Lung (tissue), 12 donors: ENCODE data around the gene DDX42. TPM values are rescaled to one million over a fixed set of nuclear protein-coding genes. Genes with fewer than 3 reads are reported as not detected.

ENCODE experiments used
- ATAC-seq: fragments of 200-7000 bp; cut with Tn5 transposase; one replicate; pipeline ENCODE4 v1.9.1; 2020; ENCODE audit warnings: moderate number of reproducible peaks; ENCODE audit not compliant: insufficient read depth, low FRiP score
- DNase-seq, 3 donors: peaks; one replicate each; pipeline ENCODE4 v3.0.0-alpha.2; 2013 to 2017
- H3K27ac ChIP-seq, 2 donors: one replicate each; pipeline ENCODE4 v1.5.1; 2013; ENCODE audit warnings: mild to moderate bottlenecking in 2 of 2, moderate library complexity in 2 of 2, control low read depth in 1 of 2, inconsistent platforms in 1 of 2, low read depth in 1 of 2, low read length in 1 of 2
- H3K27me3 ChIP-seq, 3 donors: one replicate each; pipeline ENCODE4 v1.5.1; 2013; ENCODE audit warnings: low read length in 2 of 3; ENCODE audit not compliant: control insufficient read depth in 3 of 3, insufficient read depth in 3 of 3
- H3K36me3 ChIP-seq, 4 donors: one replicate each; pipeline ENCODE4 v1.5.1; 2013; ENCODE audit warnings: low read length in 4 of 4, mild to moderate bottlenecking in 1 of 4, moderate library complexity in 1 of 4; ENCODE audit not compliant: control insufficient read depth in 4 of 4, insufficient read depth in 4 of 4
- H3K4me1 ChIP-seq, 5 donors: one replicate each; pipeline ENCODE4 v1.5.1; 2013; ENCODE audit warnings: low read length in 5 of 5, mild to moderate bottlenecking in 2 of 5, moderate library complexity in 1 of 5; ENCODE audit not compliant: control insufficient read depth in 5 of 5, insufficient read depth in 5 of 5
- H3K4me3 ChIP-seq: one replicate; pipeline ENCODE4 v1.5.1; 2013; ENCODE audit warnings: mild to moderate bottlenecking, control low read depth, moderate library complexity
- H3K9ac ChIP-seq, 2 donors: one replicate each; pipeline ENCODE4 v1.5.1; 2013; ENCODE audit warnings: low read length in 2 of 2, control low read depth in 1 of 2; ENCODE audit not compliant: insufficient read depth in 1 of 2
- H3K9me3 ChIP-seq, 4 donors: one replicate each; pipeline ENCODE4 v1.5.1; 2013; ENCODE audit warnings: low read length in 3 of 4, mild to moderate bottlenecking in 1 of 4, moderate library complexity in 1 of 4; ENCODE audit not compliant: control insufficient read depth in 4 of 4, insufficient read depth in 3 of 4
- WGBS, 2 donors: extraction: QIAGEN DNeasy Blood & Tissue Kit; methylation state at CpG; one replicate each; pipeline ENCODE4 v1.1.7; 2013; 5-methylcytosine and 5-hydroxymethylcytosine counted together
- polyA plus RNA-seq, 2 donors: library from polyadenylated mRNA; stranded (reverse); fragments of 200-250 nt; gene quantifications; one replicate each; pipeline ENCODE4 v1.2.1, GENCODE V29; 2013
- total RNA-seq, 2 donors: library from RNA; depleted of rRNA in 1 of 2; stranded (reverse); fragments of >200 nt in 1 of 2; gene quantifications; one replicate each; pipeline ENCODE4 v1.2.1, GENCODE V29; 2014 to 2021
- TF ChIP-seq, protein P1 (sequence below): IDR thresholded peaks from 2 replicates; pipeline ENCODE4 v1.5.1; 2012; ENCODE audit warnings: mild to moderate bottlenecking; ENCODE audit errors: control extremely low read depth, extremely low read depth
- donor health status: control.
- donor health status: control.
- donor health status: Bipolar disorder and iron deficiency.
- donor health status: healthy.
- donor health status: DM: yes; HTN: yes; CAD: no.

DDX42 gene
- total and polyA plus RNA-seq, 4 donors, result 47.8 to 153 (median 75.9) TPM

DNA sequence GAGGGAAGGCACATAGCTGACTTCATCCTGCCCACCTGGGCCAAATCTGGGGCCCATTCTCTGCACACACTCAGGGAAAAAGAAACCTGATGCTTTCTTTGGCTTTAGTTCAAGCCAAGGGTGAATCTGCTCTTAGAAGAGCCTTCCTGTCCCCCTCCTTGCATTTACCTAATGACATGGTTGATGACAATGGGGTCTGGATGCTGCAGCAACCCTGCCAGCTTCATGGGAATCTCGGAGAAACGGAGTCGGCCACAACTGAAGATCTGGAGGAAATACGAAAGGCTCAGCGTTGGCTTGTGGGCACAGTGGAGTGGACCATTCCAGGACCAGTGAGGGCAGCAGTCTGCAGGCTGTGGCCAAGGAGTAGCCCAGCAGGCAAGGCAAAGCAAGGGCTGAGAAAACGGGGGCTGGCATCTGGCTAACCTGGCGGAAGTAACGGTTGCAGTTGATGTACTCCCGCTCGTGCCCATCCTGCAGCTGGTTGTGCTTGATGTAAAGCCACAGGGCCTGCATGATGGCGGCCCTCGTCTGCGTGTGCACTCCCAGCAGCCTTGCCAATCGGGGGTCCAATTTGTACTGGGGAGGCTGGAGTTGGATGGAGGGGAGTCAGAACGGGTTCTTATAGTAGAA lies 59.9 kb downstream of the DDX42 start:
- TF ChIP-seq, protein P1, sequence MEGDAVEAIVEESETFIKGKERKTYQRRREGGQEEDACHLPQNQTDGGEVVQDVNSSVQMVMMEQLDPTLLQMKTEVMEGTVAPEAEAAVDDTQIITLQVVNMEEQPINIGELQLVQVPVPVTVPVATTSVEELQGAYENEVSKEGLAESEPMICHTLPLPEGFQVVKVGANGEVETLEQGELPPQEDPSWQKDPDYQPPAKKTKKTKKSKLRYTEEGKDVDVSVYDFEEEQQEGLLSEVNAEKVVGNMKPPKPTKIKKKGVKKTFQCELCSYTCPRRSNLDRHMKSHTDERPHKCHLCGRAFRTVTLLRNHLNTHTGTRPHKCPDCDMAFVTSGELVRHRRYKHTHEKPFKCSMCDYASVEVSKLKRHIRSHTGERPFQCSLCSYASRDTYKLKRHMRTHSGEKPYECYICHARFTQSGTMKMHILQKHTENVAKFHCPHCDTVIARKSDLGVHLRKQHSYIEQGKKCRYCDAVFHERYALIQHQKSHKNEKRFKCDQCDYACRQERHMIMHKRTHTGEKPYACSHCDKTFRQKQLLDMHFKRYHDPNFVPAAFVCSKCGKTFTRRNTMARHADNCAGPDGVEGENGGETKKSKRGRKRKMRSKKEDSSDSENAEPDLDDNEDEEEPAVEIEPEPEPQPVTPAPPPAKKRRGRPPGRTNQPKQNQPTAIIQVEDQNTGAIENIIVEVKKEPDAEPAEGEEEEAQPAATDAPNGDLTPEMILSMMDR, result no peak
- no peaks in the 10 kb centered on the region for H3K9me3 ChIP-seq
- H3K9ac ChIP-seq, result no peak overlapping the region
- peaks cover under 1 to 19% (median 12%) of the 10 kb centered on the region in 5 donors for H3K4me1 ChIP-seq
- H3K27ac ChIP-seq, result no peak overlapping the region
- no peak for ATAC-seq
- 92 to 93% methylated on average over 15 of the region's 15 CpGs for WGBS, 2 donors
- DNase-seq, result no peak
- H3K27me3 ChIP-seq, result no peaks in the 10 kb centered on the region
- no peak overlapping the region for H3K4me3 ChIP-seq
- peaks cover 30 to 74% (median 51%) of the 10 kb centered on the region in 4 donors for H3K36me3 ChIP-seq

DNA sequence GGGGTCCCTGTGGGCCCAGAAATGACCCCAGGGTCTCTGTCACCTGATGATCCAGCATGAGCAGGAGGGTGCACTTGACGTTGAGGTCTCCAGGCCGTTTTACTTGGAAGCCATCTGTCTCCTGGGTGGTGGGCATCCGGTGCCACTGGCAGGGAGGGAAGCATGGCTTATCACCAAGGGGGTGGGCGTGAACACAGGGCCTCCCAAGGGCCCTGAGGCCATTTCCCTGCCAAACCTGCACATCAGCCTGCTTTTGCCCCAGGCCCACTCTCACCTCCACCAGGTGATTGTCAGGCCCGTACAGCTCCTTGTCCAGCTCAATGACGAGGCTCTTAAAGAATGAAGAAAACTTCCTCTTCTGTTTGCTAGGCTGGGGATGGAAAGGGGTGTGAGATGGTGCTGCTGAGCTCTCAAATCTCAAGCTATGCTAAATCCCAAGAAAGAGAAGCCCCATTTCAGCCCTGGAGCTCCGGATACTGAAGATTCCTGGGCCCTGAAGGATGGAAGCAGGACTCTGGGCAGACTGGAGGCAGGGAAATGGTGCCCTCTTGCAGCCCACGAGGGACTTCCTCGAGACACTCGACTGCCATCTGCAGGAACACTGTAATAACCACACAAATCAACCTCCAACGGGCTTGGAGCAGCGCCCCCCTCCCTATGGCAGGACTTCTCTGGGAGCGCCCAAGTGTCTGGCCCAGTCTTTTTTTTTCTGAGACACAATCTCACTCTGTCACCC lies 60.6 kb downstream of the DDX42 start:
- Histone ChIP-seq H3K27ac (no peak overlapping the region), H3K36me3 (peaks cover 26 to 69% (median 46%) of the 10 kb centered on the region in 4 donors), H3K9me3 (no peaks in the 10 kb centered on the region), H3K9ac (no peak overlapping the region), H3K27me3 (no peaks in the 10 kb centered on the region), H3K4me1 (peaks cover 6 to 26% (median 16%) of the 10 kb centered on the region in 5 donors), H3K4me3 (no peak overlapping the region)
- WGBS, 2 donors, result 30 to 40% methylated on average over 13 of the region's 13 CpGs
- ATAC-seq, result peak; percentile 50
- peak in 2 of 3 donors; percentile 50 to 54 for DNase-seq
- TF ChIP-seq, protein P1, result peak; percentile 38

DNA sequence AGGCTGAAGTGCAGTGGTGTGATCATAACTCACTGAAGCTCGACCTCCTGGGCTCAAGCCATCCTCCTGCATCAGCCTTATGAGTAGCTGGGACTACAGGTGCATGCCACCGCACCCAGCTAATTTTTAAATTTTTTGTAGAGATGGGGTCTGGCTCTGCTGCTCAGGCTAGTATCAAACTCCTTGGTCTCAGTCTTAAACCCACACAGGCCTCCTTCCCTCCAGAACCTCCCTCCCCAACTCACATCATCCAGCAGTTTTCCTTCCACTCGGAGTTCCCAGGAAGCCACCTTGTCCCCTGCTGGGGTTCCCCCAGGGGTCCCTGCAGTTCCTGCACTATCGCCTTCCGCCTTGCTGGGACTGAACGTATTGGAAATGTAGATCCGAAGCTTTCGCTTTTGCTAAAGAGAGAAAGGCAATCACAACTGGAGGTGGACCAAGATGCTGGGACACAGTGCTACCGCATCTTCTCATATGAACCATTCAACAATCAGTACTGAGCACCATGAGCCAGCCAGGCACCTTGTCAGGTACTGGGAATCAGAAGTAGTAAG lies 61.3 kb downstream of the DDX42 start:
- no peak overlapping the region for H3K9ac ChIP-seq
- TF ChIP-seq, protein P1, result no peak
- no peaks in the 10 kb centered on the region for H3K9me3 ChIP-seq
- no peak overlapping the region for H3K27ac ChIP-seq
- no peak for DNase-seq
- peaks cover 21 to 64% (median 40%) of the 10 kb centered on the region in 4 donors for H3K36me3 ChIP-seq
- H3K4me3 ChIP-seq, result no peak overlapping the region
- H3K4me1 ChIP-seq, result peaks cover 6 to 33% (median 19%) of the 10 kb centered on the region in 5 donors
- WGBS, 2 donors, result 85 to 87% methylated on average over 9 of the region's 9 CpGs
- no peak for ATAC-seq
- H3K27me3 ChIP-seq, result no peaks in the 10 kb centered on the region
